ENCODE measurements around the gene ZNRF1.

The ZNRF1 gene

GRCh38 chr16:75062135-75062975 is 63.5 kb downstream of the ZNRF1 start:
- no peak for DNase-seq

- DNase-seq = no peak
Measured at GRCh38 chr16:75062976-75063346, 64.1 kb downstream of the ZNRF1 start.

GRCh38 chr16:75063549-75064088 is 64.8 kb downstream of the ZNRF1 start:
- no peak for DNase-seq

- DNase-seq = peak; percentile 22 to 37
Measured at GRCh38 chr16:75064403-75065148, 65.8 kb downstream of the ZNRF1 start.

GRCh38 chr16:75065149-75065505 is 66.3 kb downstream of the ZNRF1 start:
- peak; percentile 19 to 25 for DNase-seq

GRCh38 chr16:75065521-75066149 is 66.8 kb downstream of the ZNRF1 start:
- DNase-seq = no peak

- DNase-seq = no peak
Measured at GRCh38 chr16:75066861-75067447, 68.1 kb downstream of the ZNRF1 start.

- DNase-seq = no peak
Measured at GRCh38 chr16:75068085-75069031, 69.5 kb downstream of the ZNRF1 start.

GRCh38 chr16:75070012-75070841 is 71.4 kb downstream of the ZNRF1 start:
- no peak for DNase-seq

GRCh38 chr16:75071621-75072020 is 72.8 kb downstream of the ZNRF1 start:
- no peak for DNase-seq

- DNase-seq = no peak
Measured at GRCh38 chr16:75072239-75072947, 73.6 kb downstream of the ZNRF1 start.

- no peak for DNase-seq
Measured at GRCh38 chr16:75073545-75074303, 74.9 kb downstream of the ZNRF1 start.

- no peak for DNase-seq
Measured at GRCh38 chr16:75074304-75074793, 75.5 kb downstream of the ZNRF1 start.

GRCh38 chr16:75074920-75075687 is 76.3 kb downstream of the ZNRF1 start:
- DNase-seq = peak; percentile 72 to 82

- DNase-seq = no peak
Measured at GRCh38 chr16:75075688-75076268, 77.0 kb downstream of the ZNRF1 start.

- no peak for DNase-seq
Measured at GRCh38 chr16:75078886-75079285, 80.1 kb downstream of the ZNRF1 start.

- no peak for DNase-seq
Measured at GRCh38 chr16:75079346-75079926, 80.6 kb downstream of the ZNRF1 start.
